Central memory CD8-positive, alpha-beta T cell (primary cell): ENCODE data around the gene RELCH.

Source experiments
- ATAC-seq: fragments of 150-1000 bp; cut with Tn5 transposase; replicated peaks from 2 replicates; pipeline ENCODE4 v1.10.0; 2022; ENCODE audit warnings: mild to moderate bottlenecking, moderate FRiP score, moderate number of reproducible peaks; ENCODE audit not compliant: poor library complexity, severe bottlenecking; ENCODE audit errors: extremely low read depth
- DNase-seq, 2 donors: peaks; one replicate each; pipeline ENCODE4 v3.0.0; 2021; ENCODE audit warnings: low spot score in 2 of 2
- H3K27ac Mint-ChIP-seq: one replicate; pipeline ENCODE4 v1.8.0; 2022; ENCODE audit warnings: low read depth, mild to moderate bottlenecking, moderate library complexity, mixed read lengths
- H3K27me3 Mint-ChIP-seq: one replicate; pipeline ENCODE4 v1.8.0; 2022; ENCODE audit warnings: mixed read lengths
- H3K36me3 Mint-ChIP-seq: one replicate; pipeline ENCODE4 v1.8.0; 2022; ENCODE audit warnings: mild to moderate bottlenecking, moderate library complexity, mixed read lengths; ENCODE audit not compliant: insufficient read depth
- H3K4me1 Mint-ChIP-seq: one replicate; pipeline ENCODE4 v1.8.0; 2022; ENCODE audit warnings: mixed read lengths
- H3K4me3 Mint-ChIP-seq: one replicate; pipeline ENCODE4 v1.8.0; 2022; ENCODE audit warnings: mild to moderate bottlenecking, moderate library complexity, mixed read lengths
- H3K9me3 Mint-ChIP-seq: one replicate; pipeline ENCODE4 v1.8.0; 2022; ENCODE audit warnings: mixed read lengths

The RELCH gene

DNA sequence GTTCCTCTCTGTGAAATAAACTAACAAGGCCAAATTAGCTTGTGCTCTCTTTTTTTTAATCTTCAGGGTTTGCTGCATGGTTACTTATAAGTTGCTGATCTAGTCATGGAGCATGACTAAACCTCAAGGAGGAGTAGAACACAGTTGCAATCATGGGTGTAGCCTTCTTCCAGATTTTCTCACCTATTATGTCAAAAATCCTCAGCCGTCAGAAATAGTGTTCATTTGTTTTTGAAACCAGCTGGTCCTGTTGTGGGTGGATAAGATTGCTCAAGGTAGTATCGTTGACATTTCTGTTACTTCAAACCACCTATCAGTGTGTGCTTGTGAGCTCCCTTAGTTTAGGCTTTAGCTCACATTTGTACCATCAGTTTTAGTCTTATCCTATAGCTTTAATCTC is 11.2 kb downstream of the RELCH start:
- Mint-ChIP-seq H3K4me3 (no peak overlapping the region), H3K36me3 (peaks cover 6% of the 10 kb centered on the region), H3K4me1 (peaks cover 66% of the 10 kb centered on the region), H3K9me3 (no peaks in the 10 kb centered on the region), H3K27ac (no peak overlapping the region), H3K27me3 (no peaks in the 10 kb centered on the region)
- no peak for DNase-seq
- peak; percentile 10 for ATAC-seq

GRCh38 chr18:62199629-62200028 is 12.6 kb downstream of the RELCH start:
- no peak for ATAC-seq
- H3K27me3 Mint-ChIP-seq: no peaks in the 10 kb centered on the region
- H3K4me3 Mint-ChIP-seq: no peak overlapping the region
- DNase-seq: no peak
- H3K27ac Mint-ChIP-seq: no peak overlapping the region
- peaks cover 6% of the 10 kb centered on the region for H3K36me3 Mint-ChIP-seq
- no peaks in the 10 kb centered on the region for H3K9me3 Mint-ChIP-seq
- H3K4me1 Mint-ChIP-seq: peaks cover 58% of the 10 kb centered on the region

GRCh38 chr18:62200121-62200914 is 13.3 kb downstream of the RELCH start:
- Mint-ChIP-seq H3K27me3 (no peaks in the 10 kb centered on the region), H3K4me1 (peaks cover 60% of the 10 kb centered on the region), H3K36me3 (peaks cover 5% of the 10 kb centered on the region), H3K9me3 (no peaks in the 10 kb centered on the region), H3K4me3 (no peak overlapping the region), H3K27ac (no peak overlapping the region)
- ATAC-seq (no peak), DNase-seq (no peak)

DNA sequence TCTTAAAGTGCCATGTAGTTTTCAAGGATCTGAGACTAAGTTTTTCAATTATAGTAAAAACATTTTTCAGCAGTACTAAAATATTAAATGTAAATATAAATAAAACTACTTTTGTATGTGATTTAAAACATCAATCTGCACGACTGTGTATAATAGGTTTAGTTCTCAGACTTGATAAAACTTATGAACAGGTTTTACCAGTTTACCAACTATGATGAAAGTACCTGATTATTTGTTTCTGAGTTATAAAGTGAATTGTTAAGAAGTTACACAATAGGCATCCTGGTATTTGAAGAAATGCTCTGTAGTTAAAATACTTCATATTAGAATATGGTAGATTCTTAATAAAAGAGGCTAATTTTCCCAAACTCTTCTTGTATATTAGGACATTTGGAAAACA is 14.8 kb downstream of the RELCH start:
- Mint-ChIP-seq H3K9me3 (no peaks in the 10 kb centered on the region), H3K4me3 (no peak overlapping the region), H3K4me1 (peaks cover 52% of the 10 kb centered on the region), H3K27ac (no peak overlapping the region), H3K36me3 (no peaks in the 10 kb centered on the region), H3K27me3 (no peaks in the 10 kb centered on the region)
- ATAC-seq: no peak
- DNase-seq: no peak

DNA sequence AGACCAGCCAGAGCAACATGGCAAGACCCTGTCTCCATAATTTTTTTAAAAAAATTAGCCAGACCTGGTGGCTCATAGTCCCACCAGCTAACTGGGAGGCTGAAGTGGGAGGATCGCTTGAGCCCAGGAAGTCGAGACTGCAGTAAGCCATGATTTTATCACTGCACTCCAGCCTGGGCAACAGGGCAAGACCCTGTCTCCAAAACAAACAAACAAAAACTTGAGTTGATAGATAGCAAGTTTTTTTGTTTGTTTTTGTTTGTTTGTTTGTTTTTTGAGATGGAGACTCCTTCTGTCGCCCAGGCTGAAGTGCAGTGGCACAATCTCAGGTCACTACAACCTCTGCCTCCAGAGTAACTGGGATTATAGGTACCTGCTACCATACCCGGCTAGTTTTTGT is 18.8 kb downstream of the RELCH start:
- Mint-ChIP-seq H3K9me3 (no peaks in the 10 kb centered on the region), H3K4me1 (peaks cover 54% of the 10 kb centered on the region)

GRCh38 chr18:62206593-62206992 is 19.5 kb downstream of the RELCH start:
- Mint-ChIP-seq H3K36me3 (no peaks in the 10 kb centered on the region), H3K27me3 (no peaks in the 10 kb centered on the region), H3K4me3 (no peak overlapping the region), H3K9me3 (no peaks in the 10 kb centered on the region), H3K27ac (no peak overlapping the region), H3K4me1 (peaks cover 54% of the 10 kb centered on the region)
- ATAC-seq: no peak
- DNase-seq: no peak

More for the DNA sequence above, 18.8 kb downstream of the RELCH start:
- DNase-seq (no peak), ATAC-seq (no peak)
- Mint-ChIP-seq H3K36me3 (no peaks in the 10 kb centered on the region), H3K4me3 (no peak overlapping the region), H3K27me3 (no peaks in the 10 kb centered on the region), H3K27ac (no peak overlapping the region)

- no peaks in the 10 kb centered on the region for H3K27me3 Mint-ChIP-seq
- peaks cover 7% of the 10 kb centered on the region for H3K36me3 Mint-ChIP-seq
- no peak overlapping the region for H3K27ac Mint-ChIP-seq
- DNase-seq (no peak), ATAC-seq (no peak)
- H3K4me3 Mint-ChIP-seq: no peak overlapping the region
- no peaks in the 10 kb centered on the region for H3K9me3 Mint-ChIP-seq
- H3K4me1 Mint-ChIP-seq: peaks cover 50% of the 10 kb centered on the region
These were observed 22.0 kb downstream of the RELCH start for GRCh38 chr18:62209046-62209445.

DNA sequence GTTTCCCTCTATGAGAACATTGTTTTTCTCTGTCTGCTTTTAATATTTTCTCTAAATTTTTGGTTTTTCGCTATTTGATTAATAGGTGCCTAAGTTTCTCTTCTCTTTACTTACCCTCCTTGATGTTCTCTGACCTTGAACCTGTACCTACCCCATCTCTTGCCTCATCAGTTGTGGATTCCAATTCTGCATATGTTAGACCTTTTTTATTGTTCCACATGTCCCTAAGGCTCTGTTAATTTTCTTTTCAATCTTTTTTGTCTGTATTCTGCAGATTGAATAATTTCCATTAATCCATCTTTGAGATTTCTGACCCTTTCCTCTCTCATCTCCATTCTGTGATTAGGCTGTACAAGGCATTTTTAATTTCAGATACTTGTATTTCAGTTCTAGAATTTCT is 23.1 kb downstream of the RELCH start:
- Mint-ChIP-seq H3K36me3 (peaks cover 12% of the 10 kb centered on the region), H3K9me3 (no peaks in the 10 kb centered on the region), H3K27me3 (no peaks in the 10 kb centered on the region), H3K4me1 (peaks cover 55% of the 10 kb centered on the region), H3K4me3 (no peak overlapping the region), H3K27ac (no peak overlapping the region)
- DNase-seq: no peak
- no peak for ATAC-seq

DNA sequence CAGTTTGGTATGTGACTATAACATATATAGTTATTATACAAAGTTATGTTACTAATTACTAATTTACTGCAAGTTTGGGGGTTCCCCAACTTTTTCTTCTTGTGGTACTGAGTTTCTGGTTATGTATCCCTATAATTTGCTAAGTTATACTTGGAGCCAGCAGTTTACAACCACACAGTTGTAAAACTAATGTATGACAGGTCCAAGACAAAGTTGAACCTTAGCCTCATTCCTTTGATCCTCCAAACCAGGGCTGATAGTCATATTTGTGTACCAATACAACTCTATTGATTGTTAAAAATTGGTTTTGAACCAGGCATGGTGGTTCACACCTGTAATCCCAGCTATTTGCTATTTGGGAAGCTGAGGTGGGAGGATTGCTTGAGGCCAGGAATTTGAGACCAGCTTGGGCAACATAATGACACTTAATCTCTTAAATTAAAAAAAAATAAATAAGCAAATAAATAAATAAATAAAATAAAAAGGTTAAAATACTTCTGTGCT is 24.3 kb downstream of the RELCH start:
- peaks cover 12% of the 10 kb centered on the region for H3K36me3 Mint-ChIP-seq
- ATAC-seq (no peak), DNase-seq (no peak)
- H3K4me3 Mint-ChIP-seq: no peak overlapping the region
- H3K27ac Mint-ChIP-seq: no peak overlapping the region
- H3K27me3 Mint-ChIP-seq: no peaks in the 10 kb centered on the region
- H3K4me1 Mint-ChIP-seq: peaks cover 52% of the 10 kb centered on the region
- no peaks in the 10 kb centered on the region for H3K9me3 Mint-ChIP-seq

DNA sequence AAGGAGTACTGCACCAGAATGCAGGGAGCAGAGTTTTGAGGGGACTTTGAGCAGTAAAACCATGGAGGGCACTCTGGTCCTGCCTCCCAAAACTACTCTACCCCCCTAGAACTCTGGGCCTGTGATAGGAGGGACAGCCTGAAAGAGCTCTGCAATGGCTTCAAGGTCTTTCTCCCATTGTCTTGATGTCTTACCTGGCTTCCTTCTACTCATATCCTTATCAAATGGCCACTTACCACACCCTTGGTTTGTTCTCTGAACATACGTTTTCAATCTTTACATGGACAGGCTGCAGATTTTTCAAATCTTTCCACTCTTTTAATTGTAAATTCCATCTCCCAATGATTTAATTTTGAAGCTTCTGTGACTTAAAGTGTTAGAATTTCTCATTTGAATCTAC is 27.7 kb downstream of the RELCH start:
- Mint-ChIP-seq H3K9me3 (no peaks in the 10 kb centered on the region), H3K27me3 (no peaks in the 10 kb centered on the region), H3K36me3 (peaks cover 12% of the 10 kb centered on the region)

GRCh38 chr18:62224229-62224628 is 37.2 kb downstream of the RELCH start:
- H3K9me3 Mint-ChIP-seq: no peaks in the 10 kb centered on the region
- H3K4me3 Mint-ChIP-seq: no peak overlapping the region
- H3K27ac Mint-ChIP-seq: no peak overlapping the region
- ATAC-seq: no peak
- H3K27me3 Mint-ChIP-seq: no peaks in the 10 kb centered on the region
- no peaks in the 10 kb centered on the region for H3K4me1 Mint-ChIP-seq
- peaks cover 31% of the 10 kb centered on the region for H3K36me3 Mint-ChIP-seq
- DNase-seq: no peak

More for the DNA sequence above, 27.7 kb downstream of the RELCH start:
- ATAC-seq (no peak), DNase-seq (no peak)
- H3K27ac Mint-ChIP-seq: no peak overlapping the region
- no peak overlapping the region for H3K4me3 Mint-ChIP-seq
- H3K4me1 Mint-ChIP-seq: peaks cover 23% of the 10 kb centered on the region

- Mint-ChIP-seq H3K4me1 (no peaks in the 10 kb centered on the region), H3K4me3 (no peak overlapping the region), H3K27me3 (no peaks in the 10 kb centered on the region), H3K36me3 (peaks cover 42% of the 10 kb centered on the region), H3K27ac (no peak overlapping the region), H3K9me3 (no peaks in the 10 kb centered on the region)
- no peak for DNase-seq
- no peak for ATAC-seq
These were observed 39.0 kb downstream of the RELCH start for GRCh38 chr18:62226047-62226446.

- peaks cover 24% of the 10 kb centered on the region for H3K36me3 Mint-ChIP-seq
- no peaks in the 10 kb centered on the region for H3K27me3 Mint-ChIP-seq
- no peak for ATAC-seq
- no peak overlapping the region for H3K4me3 Mint-ChIP-seq
- peak overlapping the region; percentile 47 for H3K27ac Mint-ChIP-seq
- no peaks in the 10 kb centered on the region for H3K9me3 Mint-ChIP-seq
- peaks cover 25% of the 10 kb centered on the region for H3K4me1 Mint-ChIP-seq
- DNase-seq: no peak
These were observed 49.2 kb downstream of the RELCH start for GRCh38 chr18:62236252-62236651.
